ENCODE results near the gene TYMS.

TYMS gene

DNA sequence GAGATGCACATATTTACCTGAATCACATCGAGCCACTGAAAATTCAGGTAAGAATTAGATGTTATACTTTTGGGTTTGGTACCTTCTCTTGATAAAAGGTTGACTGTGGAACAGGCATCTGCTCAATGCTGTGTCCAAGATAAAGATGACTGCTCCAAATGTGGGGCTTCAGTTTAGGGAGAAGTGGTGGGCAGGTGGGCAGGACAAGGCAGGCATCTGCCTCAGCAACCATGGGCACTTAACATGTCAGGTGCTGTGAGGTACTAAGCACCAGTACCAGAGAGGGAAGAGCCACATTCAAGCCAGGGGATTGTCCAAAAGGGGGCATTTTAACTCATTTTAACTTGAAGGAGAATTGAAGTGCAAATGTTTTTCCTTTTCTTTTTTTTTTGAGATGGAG, 14.0 kb downstream of the TYMS start:
- no peak for DNase-seq (ENCODE audit: extremely low spot score)
- ChIA-PET CTCF (interaction anchor here (0.7 to 3.0 kb wide), 5 partner anchors 10 to 168 kb away, joined by 3 to 12 read pairs (median 3); partner anchors contain the start of gene TYMS), POLR2A (interaction anchor here (1.0 kb wide), 1 partner anchor 159 kb away, joined by 3 read pairs; no protein-coding TSS in a partner anchor)
- TF ChIP-seq, protein P1, sequence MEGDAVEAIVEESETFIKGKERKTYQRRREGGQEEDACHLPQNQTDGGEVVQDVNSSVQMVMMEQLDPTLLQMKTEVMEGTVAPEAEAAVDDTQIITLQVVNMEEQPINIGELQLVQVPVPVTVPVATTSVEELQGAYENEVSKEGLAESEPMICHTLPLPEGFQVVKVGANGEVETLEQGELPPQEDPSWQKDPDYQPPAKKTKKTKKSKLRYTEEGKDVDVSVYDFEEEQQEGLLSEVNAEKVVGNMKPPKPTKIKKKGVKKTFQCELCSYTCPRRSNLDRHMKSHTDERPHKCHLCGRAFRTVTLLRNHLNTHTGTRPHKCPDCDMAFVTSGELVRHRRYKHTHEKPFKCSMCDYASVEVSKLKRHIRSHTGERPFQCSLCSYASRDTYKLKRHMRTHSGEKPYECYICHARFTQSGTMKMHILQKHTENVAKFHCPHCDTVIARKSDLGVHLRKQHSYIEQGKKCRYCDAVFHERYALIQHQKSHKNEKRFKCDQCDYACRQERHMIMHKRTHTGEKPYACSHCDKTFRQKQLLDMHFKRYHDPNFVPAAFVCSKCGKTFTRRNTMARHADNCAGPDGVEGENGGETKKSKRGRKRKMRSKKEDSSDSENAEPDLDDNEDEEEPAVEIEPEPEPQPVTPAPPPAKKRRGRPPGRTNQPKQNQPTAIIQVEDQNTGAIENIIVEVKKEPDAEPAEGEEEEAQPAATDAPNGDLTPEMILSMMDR (IDR thresholded peaks at IDR 0.05; ENCODE audit: control extremely low read depth, extremely low read depth, low read depth, missing control alignments) = no peak

DNA sequence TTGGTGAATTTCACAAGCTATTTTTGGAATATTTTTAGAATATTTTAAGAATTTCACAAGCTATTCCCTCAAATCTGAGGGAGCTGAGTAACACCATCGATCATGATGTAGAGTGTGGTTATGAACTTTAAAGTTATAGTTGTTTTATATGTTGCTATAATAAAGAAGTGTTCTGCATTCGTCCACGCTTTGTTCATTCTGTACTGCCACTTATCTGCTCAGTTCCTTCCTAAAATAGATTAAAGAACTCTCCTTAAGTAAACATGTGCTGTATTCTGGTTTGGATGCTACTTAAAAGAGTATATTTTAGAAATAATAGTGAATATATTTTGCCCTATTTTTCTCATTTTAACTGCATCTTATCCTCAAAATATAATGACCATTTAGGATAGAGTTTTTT, 15.9 kb downstream of the TYMS start:
- TF ChIP-seq, protein P1 (IDR thresholded peaks at IDR 0.05; ENCODE audit: control extremely low read depth, extremely low read depth, low read depth, missing control alignments) = no peak
- DNase-seq (ENCODE audit: extremely low spot score) = no peak
- POLR2A ChIA-PET = no interaction called here
- CTCF ChIA-PET = interaction anchor here (0.9 to 1.1 kb wide), 6 partner anchors 9 to 166 kb away, joined by 3 to 6 read pairs (median 4); partner anchors contain the start of gene ENOSF1

DNA sequence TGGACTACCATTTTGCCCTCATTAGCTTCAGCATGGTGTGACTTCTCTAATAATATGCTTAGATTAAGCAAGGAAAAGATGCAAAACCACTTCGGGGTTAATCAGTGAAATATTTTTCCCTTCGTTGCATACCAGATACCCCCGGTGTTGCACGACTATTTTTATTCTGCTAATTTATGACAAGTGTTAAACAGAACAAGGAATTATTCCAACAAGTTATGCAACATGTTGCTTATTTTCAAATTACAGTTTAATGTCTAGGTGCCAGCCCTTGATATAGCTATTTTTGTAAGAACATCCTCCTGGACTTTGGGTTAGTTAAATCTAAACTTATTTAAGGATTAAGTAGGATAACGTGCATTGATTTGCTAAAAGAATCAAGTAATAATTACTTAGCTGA, 16.3 kb downstream of the TYMS start:
- no peak for DNase-seq (ENCODE audit: extremely low spot score)
- ChIA-PET CTCF (interaction anchor here (0.9 kb wide), 1 partner anchor 49 kb away, joined by 6 read pairs; no protein-coding TSS in a partner anchor), POLR2A (interaction anchor here (0.7 kb wide), 1 partner anchor 49 kb away, joined by 3 read pairs; no protein-coding TSS in a partner anchor)
- TF ChIP-seq, protein P1 (IDR thresholded peaks at IDR 0.05; ENCODE audit: control extremely low read depth, extremely low read depth, low read depth, missing control alignments) = no peak

DNA sequence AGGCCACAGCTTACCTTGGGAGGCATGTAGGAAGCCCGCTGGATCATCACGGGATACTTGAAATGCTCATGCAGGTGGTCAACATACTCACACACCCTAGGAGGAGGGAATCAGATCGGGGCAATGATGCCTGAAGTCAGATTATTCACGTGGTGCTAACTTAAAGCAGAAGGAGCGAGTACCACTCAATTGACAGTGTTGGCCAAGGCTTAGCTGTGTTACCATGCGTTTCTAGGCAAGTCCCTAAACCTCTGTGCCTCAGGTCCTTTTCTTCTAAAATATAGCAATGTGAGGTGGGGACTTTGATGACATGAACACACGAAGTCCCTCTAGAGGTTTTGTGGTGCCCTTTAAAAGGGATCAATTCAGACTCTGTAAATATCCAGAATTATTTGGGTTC, 17.9 kb downstream of the TYMS start:
- TF ChIP-seq, protein P1 (IDR thresholded peaks at IDR 0.05; ENCODE audit: control extremely low read depth, extremely low read depth, low read depth, missing control alignments) = no peak
- DNase-seq (ENCODE audit: extremely low spot score) = no peak
- ChIA-PET POLR2A (no interaction called here), CTCF (interaction anchor here (1.0 to 1.8 kb wide), 2 partner anchors 37 to 156 kb away, joined by 3 to 4 read pairs; partner anchors contain the start of gene ENOSF1)

DNA sequence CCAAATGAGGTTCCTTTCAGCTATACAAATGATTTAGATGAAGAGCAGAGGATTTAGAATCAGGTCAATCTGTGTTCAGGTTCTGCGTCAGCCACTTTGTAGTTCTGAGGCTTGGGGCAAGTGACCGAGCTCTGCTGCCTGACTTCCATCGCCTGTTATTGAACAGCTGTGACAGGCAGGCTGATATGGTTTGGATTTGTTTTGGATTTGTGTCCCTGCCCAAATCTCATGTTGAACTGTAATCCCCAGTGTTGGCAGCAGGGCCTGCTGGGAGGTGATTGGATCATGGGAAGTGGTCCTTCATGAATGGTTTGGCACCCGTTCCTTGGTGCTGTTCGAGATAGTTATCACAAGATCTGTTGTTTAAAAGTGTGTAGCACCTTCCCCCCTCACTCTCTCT, 18.6 kb downstream of the TYMS start:
- ChIA-PET POLR2A (no interaction called here), CTCF (interaction anchor here (1.0 to 1.8 kb wide), 3 partner anchors 37 to 155 kb away, joined by 3 to 4 read pairs (median 3); partner anchors contain the start of gene ENOSF1)
- DNase-seq (ENCODE audit: extremely low spot score) = no peak
- TF ChIP-seq, protein P1 (IDR thresholded peaks at IDR 0.05; ENCODE audit: control extremely low read depth, extremely low read depth, low read depth, missing control alignments) = no peak

DNA sequence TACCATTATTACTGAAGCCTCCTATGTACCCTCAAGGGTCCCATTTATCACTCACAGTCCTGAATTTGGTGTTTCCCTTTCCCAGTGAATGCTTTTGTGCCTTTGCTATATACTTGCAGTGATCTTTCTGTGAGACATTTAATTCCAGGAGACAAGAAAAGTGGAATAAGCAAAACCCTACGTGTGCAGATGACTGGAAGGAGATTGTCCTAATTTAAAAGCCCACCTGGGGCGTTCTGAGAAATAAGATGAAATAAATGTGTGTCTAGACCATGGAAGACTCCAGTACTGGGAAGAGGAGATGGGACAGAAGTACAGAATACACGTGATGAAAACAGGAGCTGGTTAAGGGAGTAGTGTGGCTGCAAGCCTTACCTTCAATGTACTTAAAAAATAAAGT, 19.3 kb downstream of the TYMS start:
- no peak for DNase-seq (ENCODE audit: extremely low spot score)
- CTCF ChIA-PET = interaction anchor here (1.4 to 2.1 kb wide), 2 partner anchors 24 to 78 kb away, joined by 3 to 5 read pairs; no protein-coding TSS in a partner anchor
- TF ChIP-seq, protein P1 (IDR thresholded peaks at IDR 0.05; ENCODE audit: control extremely low read depth, extremely low read depth, low read depth, missing control alignments) = no peak
- POLR2A ChIA-PET = no interaction called here
